GDM1 (cell line): Measurements from ENCODE around the gene MBD1.
"Not testable (repeated sequence)": the region's sequence is repeated elsewhere in the genome, so short reads cannot be mapped to it uniquely, and the experiment has no call there.

Experiments used
- DNase-seq: peaks from one replicate; lab custom pipeline; 2025; lab: John Stamatoyannopoulos, UW

Gene MBD1, protein sequence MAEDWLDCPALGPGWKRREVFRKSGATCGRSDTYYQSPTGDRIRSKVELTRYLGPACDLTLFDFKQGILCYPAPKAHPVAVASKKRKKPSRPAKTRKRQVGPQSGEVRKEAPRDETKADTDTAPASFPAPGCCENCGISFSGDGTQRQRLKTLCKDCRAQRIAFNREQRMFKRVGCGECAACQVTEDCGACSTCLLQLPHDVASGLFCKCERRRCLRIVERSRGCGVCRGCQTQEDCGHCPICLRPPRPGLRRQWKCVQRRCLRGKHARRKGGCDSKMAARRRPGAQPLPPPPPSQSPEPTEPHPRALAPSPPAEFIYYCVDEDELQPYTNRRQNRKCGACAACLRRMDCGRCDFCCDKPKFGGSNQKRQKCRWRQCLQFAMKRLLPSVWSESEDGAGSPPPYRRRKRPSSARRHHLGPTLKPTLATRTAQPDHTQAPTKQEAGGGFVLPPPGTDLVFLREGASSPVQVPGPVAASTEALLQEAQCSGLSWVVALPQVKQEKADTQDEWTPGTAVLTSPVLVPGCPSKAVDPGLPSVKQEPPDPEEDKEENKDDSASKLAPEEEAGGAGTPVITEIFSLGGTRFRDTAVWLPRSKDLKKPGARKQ

DNA sequence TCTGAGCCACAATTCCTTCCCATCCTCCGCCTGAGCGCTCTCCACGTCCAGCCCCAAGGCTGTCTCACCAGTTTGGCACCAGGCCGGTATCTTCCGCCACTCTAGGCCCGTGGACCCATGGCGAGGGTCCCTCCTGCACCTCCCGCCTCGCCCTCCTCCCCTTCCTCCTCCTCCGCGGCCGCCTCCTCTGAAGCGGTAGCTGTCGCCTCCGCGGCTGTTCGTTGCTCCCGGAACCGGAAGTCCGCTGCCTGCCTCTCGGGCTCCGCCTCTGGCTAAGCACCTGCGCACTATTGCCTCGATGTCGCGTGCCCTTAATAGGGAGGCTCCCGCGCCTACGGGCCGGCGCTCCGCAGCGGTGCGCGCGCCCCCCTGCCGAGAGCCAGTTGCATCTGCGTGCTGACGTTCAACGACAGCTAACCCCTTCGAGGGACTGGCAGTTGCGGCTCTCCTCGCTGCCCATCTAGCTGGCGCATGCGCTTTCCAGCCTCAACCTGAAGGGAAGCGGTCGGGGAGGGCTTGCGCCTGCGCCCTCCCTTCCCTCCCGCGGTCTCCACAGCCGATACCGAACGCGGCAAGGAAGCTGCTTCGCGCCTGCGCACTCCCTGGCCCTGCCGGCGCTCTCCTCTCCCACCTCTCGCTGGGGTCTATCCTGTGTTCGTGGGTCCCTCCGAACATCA lies at the start of gene MBD1:
TSS of gene MBD1 (minus strand) at position 229 of the 677 bp plus-strand sequence. CDS start 1,531 bp downstream, outside the sequence.
- peak; percentile 98 for DNase-seq

- DNase-seq, result no peak
Observed at GRCh38 chr18:50330176-50330575, 48.9 kb upstream of the MBD1 start.

GRCh38 chr18:50327983-50328382 lies 46.7 kb upstream of the MBD1 start:
- DNase-seq, result no peak

GRCh38 chr18:50320719-50321118 lies 39.4 kb upstream of the MBD1 start:
- no peak for DNase-seq

DNA sequence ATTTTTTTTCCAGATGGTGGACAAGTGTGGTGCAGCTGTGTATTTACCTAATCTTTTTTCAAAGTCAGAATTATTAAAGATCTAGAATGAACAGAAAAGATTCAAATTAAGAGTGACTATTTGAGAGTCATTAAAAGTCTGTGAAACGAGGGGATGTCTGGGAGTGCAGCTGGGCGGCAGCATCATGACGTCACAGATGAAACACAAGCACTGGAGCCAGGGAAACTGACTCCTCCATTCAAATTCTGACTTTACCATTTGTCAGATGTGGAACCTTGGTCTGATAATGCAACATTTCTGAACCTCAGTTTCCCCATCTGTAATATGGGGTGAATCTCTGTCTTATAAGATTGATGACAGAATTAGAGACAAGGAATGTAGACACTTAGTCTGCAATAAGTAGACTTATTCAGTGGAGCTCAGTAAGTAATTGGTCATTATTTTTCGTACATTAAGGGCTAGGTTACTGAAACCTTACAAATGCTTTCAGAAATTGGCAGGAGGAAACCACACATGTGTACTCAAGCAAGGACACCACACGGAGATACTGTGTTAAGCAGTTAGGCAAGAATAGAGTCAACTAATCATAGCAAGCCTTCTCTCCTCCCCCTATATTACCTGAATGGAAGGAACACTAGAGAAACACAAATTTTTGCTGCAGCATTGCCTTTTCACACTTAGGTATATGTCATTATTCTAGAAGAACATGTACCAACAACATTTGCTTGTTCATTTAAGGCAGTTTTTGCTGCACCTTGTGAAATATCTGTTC lies 34.0 kb upstream of the MBD1 start:
- DNase-seq, result no peak

GRCh38 chr18:50313873-50314460 lies 32.6 kb upstream of the MBD1 start:
- DNase-seq, result no peak

GRCh38 chr18:50313031-50313607 lies 31.8 kb upstream of the MBD1 start:
- DNase-seq, result no peak

DNA sequence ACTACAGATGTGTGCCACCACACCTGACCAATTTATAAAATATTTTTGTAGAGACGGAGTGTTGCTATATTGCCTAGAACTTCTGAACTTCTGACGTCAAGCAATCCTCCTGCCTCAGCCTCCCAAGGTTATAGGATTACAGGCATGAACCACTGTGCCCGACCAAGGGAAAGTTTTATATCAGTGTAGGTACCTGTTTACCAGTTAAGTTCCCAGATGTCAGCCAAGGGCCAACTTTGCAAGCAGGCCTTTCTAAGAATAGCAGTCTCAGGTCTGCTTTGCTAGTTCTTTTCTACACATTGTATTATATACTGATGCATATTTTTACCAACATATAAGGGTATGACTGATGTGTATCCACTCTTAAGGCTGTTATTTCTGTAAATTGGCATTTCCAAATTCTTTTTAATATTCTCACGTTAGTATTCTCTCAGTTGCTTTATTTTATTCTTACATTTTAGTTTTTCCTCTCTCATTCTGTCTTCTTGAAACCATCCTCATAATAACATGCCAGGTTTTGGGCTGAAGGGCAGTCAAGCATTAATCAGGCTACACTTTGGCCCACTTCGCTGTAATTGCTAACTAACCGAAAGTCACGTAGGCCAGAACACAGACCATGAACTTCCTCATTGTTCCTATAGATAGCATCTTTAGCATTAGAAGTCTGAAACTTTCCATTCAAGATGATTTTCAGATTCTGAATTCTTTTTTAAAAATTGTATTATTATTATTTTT lies 31.1 kb upstream of the MBD1 start:
- no peak for DNase-seq

GRCh38 chr18:50311650-50312049 lies 30.3 kb upstream of the MBD1 start:
- no peak for DNase-seq

DNA sequence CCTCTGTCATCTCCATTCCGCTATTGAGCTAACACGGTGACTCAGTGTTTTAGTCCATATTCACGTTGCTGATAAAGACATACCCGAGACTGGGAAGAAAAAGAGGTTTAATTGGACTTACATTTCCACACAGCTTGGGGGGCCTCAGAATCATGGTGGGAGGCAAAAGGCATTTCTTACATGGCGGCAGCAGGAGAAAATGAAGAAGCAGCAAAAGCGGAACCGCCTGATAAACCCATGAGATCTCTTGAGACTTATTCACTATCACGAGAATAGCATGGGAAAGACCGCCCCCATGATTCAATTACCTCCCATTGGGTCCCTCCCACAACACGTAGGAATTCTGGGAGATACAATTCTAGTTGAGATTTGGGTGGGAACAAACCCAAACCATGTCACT lies 28.8 kb upstream of the MBD1 start:
- no peak for DNase-seq

GRCh38 chr18:50308851-50309250 lies 27.5 kb upstream of the MBD1 start:
- not testable (repeated sequence) for DNase-seq

GRCh38 chr18:50307738-50308470 lies 26.6 kb upstream of the MBD1 start:
- DNase-seq, result peak; percentile 68

GRCh38 chr18:50307400-50307737 lies 26.0 kb upstream of the MBD1 start:
- no peak for DNase-seq

- no peak for DNase-seq
Observed at GRCh38 chr18:50306944-50307343, 25.6 kb upstream of the MBD1 start.

DNA sequence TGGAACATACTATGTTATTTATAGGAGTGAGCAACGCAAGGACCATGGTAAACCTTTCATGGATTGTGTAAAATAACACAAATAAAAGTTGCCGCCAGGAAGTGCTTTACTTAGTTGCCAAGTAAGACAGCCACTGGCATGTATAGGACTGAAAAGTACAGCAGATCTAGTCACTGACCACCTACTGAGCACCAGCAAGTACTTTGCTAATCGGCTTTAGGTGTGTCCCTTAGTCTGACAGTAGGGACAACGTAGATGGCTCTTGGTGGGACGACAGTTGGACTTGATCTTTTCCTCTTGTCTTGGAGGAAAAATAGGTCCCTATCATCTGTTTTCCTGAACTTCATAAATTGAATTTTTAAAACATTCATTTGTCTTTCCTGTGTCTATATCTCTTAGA lies 19.8 kb upstream of the MBD1 start:
- no peak for DNase-seq

GRCh38 chr18:50299626-50300388 lies 18.5 kb upstream of the MBD1 start:
- no peak for DNase-seq

DNA sequence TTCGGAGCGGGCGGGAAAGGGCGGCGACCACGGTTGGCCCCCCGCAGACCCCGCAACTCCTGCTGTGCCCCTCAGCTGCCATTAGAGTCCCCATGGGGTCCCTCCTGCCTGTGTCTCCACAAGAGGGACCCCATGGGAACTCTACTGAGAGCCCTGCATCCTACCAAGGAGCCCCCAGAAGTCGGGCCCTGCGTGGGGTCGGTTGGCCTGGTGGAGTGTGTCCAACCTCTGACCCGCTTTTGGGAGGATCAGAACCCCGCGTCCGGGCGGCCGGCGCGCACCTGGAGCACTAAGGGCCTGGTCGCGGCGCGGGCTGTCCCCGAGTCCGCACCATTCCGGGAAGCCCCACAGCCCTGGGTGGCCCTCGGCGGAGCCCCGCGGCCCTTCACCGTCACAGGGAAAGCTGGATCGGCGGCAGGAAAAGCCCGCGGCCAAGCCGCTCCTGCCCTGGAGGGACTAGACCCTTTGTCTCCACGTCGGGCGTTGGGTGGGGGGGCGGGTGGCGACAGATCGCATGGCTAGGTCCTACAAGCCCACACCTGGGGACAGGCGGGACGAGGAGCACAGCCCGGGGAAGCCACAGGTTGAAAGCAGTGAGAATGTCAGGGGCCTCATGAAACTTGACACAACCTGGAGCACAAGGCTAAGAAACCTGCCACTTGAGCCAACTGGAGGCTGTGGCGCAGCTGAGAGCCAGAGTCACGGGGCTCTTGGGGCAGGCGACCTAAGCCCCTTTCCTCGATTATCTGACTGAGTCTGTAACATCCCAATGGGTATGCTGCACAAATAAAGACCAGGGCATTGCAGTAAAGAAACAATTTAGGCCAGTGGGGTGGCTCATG lies 17.3 kb upstream of the MBD1 start:
- no peak for DNase-seq

DNA sequence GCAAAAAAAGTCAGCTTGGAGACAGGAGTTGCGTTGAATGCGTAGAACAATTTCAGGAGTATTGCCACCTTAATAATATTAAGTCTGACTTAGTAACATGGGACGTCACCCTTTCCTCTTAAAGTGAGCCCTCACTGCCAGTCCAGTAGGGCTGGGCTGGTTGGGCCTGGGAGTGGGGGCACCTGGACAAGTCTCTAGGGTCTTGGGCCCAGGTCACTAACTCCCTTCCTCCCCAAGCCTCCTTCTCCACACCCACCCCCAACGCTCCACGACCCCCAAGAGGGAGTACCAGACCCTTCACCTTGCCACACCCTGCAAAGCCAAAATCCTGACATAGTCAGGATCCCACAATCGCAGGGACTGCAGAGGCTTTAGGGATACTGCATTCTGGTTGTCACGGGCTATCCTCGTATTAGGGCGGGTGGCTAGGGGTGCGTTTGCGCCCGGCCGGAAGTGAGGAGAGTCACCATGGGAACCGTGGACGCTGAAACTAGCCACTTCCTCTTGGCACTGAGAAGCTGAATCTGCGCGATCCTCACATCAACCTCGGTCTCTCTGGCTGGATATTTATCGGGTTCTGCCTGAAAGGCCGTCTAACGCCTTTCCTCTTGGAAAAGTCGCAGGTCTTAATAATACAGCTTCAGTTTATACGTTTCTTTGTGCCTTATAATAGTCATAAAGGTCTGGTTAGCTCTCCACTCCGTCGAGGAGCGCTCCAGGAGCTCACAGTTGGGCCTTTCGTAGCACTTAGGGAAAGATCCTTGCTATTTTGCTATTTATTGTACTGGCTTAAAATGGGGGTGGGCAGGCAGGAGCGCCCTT lies 16.5 kb upstream of the MBD1 start:
- DNase-seq, result peak; percentile 12
